Measurements from ENCODE around the gene PID1. TPM values are rescaled to one million over a fixed set of nuclear protein-coding genes. Genes with fewer than 3 reads are reported as not detected.
A peak's percentile ranks its signal among the peaks of the same experiment; 100 is the strongest.

PID1 gene
- total RNA-seq, 1 donor from 2014 or later: 8.0 TPM

DNA sequence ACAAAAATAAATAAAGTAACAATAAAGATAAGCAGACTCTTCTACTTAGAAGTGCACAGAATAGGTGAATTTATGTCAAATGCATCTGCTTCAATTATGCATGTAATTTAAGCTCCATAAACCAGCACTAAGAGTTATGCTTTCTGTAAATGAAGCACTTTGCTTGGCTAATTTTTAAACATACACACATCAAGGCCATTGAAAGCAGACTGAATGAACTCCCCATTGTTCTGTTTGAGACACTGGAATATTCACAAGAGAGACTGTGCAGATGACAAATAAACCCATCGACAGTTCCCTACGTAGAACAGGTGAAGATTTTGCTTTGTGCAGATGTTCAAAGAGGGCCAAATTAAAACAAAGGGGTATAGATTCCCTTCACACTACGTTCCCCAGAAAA is 133.4 kb downstream of the PID1 start:
- DNase-seq: no peak
- intact Hi-C loops (cut with micrococcal nuclease): loop anchor here (10.0 kb wide), 1 partner anchor 447 kb away; no protein-coding TSS in a partner anchor
- ATAC-seq: no peak

DNA sequence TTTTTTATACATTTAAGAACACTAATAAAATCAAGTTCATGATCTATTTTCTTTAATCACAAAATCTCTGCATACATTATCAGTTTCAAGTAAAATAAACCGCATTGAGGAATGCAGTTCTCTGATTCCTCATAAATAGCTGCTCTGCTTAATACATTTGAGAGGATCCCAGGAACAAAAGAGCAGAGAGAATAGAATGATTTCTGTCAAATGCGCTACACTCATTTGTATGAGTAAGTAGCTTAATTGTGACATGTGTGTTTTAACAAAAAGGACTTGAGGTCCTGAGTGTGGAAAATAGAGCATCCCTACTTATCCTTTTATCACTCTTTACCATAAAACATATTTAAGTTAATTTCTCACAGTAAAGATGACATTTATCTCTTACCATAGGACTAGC is 134.0 kb downstream of the PID1 start:
- ATAC-seq: no peak
- intact Hi-C loops (cut with micrococcal nuclease): loop anchor here (10.0 kb wide), 1 partner anchor 448 kb away; no protein-coding TSS in a partner anchor
- no peak for DNase-seq

DNA sequence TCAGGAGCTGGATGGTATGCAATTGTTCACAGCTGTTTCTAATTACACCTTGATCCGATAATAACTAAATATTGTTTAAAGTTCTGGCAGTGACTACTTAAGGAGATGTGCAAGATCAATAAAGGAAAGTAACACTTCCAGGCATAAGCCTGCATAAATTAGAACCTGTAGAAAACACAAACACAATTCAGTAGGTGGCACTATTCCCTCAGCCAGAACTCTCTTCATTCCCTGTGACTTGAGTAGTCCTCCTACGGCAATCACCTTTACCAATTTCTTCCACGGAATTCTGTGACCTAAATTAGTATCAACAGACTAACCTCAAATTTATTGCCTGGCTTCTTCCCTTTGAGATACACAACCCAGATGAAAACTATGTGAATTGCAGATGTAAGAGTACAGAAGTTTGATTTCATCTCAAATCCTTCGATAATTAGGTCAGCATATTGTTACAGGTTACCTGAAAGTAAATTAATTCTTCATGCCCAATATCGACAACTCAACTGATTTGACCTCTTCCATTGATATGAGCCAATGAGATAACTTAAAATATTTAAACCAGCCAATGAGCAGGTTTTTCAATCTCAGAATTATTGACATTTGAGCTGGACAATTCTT is 137.8 kb downstream of the PID1 start:
- DNase-seq (no peak), ATAC-seq (peak; percentile 59)
- intact Hi-C loops (cut with micrococcal nuclease): loop anchor here (5.0 to 10.0 kb wide), 2 partner anchors 139 to 452 kb away; partner anchors contain the start of gene PID1

DNA sequence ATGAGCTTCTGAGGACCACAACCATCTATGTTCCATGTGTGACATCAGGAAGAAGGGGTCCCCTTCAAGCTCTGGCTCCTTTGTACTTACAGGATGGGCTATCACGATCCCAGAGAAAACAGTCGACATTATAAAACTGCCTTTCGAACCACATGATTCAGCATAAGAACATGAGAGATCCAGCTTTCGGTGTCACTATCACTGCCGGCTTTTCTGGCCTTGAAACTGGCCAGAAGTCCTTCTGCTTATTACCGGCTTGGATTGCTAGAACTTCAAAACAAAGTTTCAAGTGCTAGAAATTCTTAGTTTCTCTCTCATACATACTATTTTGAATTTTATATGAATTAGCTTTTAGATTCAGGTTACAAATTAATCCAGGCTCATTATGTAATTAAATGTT is 138.9 kb downstream of the PID1 start:
- intact Hi-C loops (cut with micrococcal nuclease): loop anchor here (5.0 to 10.0 kb wide), 2 partner anchors 140 to 453 kb away; partner anchors contain the start of gene PID1
- no peak for ATAC-seq
- no peak for DNase-seq

DNA sequence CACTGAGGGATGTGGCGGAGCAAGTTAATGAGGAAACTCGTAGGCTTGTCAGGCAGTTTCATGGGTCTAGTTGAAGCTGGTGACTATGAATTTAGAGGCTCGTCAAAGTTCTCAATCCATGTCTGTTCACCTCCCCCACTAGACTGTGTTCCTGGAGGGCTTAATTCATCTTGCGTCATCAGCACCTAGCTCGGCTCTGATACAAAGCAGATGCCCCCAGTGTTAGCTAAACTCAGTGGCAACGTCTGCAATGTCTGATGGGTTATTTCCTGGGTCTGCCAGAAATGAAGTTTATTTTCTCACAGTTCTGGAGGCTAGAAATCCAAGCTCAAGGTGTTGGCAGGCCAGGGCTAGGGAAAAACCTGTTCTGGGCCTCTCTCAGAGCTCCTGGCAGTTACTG is 140.6 kb downstream of the PID1 start:
- peak; percentile 78 for ATAC-seq
- intact Hi-C loops (cut with micrococcal nuclease): loop anchor here (5.0 to 10.0 kb wide), 2 partner anchors 142 to 454 kb away; partner anchors contain the start of gene PID1
- no peak for DNase-seq

- ATAC-seq: peak; percentile 54
- intact Hi-C loops (cut with micrococcal nuclease): loop anchor here (5.0 to 10.0 kb wide), 2 partner anchors 142 to 455 kb away; partner anchors contain the start of gene PID1
- DNase-seq: peak; percentile 31
These were observed 141.2 kb downstream of the PID1 start for GRCh38 chr2:229129738-229130371.

DNA sequence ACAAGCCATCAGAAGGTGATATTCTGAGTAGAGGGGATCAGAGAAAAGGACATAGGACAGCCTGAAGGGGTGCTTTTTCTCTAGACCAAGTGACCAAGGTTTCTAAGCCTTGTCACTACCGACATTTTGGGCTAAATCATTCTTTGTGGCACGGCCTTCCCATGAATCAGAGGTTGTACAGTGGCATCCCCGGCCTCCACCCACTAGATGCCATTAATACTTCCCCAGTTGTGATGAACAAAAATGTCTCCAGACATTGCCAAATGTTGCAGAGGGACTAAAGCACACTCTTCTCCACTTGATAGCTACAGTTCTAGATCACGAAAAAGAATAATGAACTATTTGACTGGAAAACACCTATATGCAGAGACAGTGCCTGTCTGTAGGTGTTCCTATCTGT is 143.6 kb downstream of the PID1 start:
- no peak for DNase-seq
- intact Hi-C loops (cut with micrococcal nuclease): no loop called here
- ATAC-seq: no peak

GRCh38 chr2:229126066-229126465 is 145.0 kb downstream of the PID1 start:
- intact Hi-C loops (cut with micrococcal nuclease): no loop called here
- no peak for DNase-seq

GRCh38 chr2:229124136-229124535 is 147.0 kb downstream of the PID1 start:
- intact Hi-C loops (cut with micrococcal nuclease): no loop called here
- DNase-seq: no peak
- no peak for ATAC-seq

More at GRCh38 chr2:229126066-229126465, 145.0 kb downstream of the PID1 start:
- no peak for ATAC-seq

DNA sequence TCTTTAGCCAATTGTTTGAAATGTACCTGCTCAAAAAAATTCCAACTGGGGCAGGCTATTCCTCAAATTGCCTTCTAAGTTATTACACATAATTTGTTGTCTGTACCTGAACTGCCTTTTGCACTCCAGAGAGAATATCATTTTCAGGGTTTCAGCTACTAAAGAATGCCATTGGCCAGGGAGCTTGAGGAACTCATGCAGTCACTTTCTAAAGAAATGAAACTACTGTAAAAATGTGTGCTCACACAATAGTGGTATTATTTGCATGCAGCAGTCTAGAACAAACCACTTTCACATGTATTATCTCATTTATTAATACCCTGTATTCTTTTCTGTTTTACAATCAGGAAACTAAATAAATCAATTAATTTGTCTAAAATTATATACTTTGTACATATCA is 152.2 kb downstream of the PID1 start:
- no peak for DNase-seq
- intact Hi-C loops (cut with micrococcal nuclease): no loop called here
- no peak for ATAC-seq

- no peak for DNase-seq
These were observed 152.8 kb downstream of the PID1 start for GRCh38 chr2:229118336-229118735.

GRCh38 chr2:229111744-229112143 is 159.3 kb downstream of the PID1 start:
- DNase-seq (no peak), ATAC-seq (no peak)
- intact Hi-C loops (cut with micrococcal nuclease): no loop called here

More at GRCh38 chr2:229118336-229118735, 152.8 kb downstream of the PID1 start:
- intact Hi-C loops (cut with micrococcal nuclease): no loop called here
- no peak for ATAC-seq

DNA sequence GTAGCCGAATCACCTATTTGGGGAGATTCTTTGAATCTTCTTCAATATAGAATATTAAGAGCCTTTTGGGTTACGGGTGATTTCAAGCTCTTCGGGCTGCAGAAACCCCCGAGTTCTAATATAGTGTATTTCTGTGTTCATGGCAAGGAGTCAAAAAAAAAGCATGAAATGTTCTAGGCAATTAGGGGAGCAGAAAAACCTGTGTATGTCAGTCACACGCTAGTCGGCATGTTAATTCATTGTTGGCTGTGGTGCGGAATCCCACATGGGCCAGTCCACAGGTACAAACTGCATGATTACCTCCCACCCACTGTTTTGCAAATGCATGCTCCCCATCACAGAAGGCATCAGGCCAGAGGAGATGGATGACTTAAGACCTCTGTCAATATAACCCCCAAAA is 161.9 kb downstream of the PID1 start:
- intact Hi-C loops (cut with micrococcal nuclease): no loop called here
- ATAC-seq (no peak), DNase-seq (no peak)

DNA sequence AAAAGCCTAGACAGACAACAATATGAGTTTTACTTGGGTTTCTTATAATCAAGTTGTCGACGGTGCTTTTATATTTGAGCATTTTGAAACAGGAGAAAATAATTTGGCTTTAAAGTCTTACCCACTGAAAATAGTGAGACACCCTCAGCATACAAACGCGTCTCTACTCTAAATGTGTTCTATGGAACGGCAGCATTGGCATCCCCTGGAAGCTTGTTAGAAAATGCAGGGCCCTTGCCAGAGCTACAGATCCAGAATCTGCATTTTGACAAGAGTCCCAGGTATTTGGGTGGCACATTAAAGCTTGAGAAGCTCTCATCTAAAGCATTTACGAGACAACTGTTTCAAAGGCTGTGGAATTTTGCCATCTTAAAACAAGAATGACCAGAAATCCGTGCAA is 163.5 kb downstream of the PID1 start:
- DNase-seq (no peak), ATAC-seq (no peak)
- intact Hi-C loops (cut with micrococcal nuclease): no loop called here

GRCh38 chr2:229104974-229105387 is 166.1 kb downstream of the PID1 start:
- intact Hi-C loops (cut with micrococcal nuclease): no loop called here
- ATAC-seq: no peak
- DNase-seq: no peak

DNA sequence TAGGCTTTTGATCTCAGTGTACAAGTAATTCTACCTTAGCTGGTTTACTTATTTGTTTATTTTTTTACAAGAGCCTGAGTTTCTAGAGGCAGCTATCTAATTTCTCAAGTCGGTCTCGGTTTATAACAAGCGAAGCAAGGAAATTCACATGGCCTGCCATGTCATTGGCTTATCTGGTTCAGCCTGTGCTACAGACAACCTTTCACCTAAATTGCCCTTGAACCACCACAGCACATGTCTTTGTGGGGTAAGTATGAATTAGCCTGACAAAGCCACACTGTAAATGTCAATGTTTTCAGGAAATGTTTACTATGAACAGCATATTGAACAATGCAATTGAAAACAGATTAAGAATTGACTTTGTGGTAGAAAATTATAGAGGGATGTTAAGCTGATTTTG is 167.1 kb downstream of the PID1 start:
- intact Hi-C loops (cut with micrococcal nuclease): no loop called here
- DNase-seq: no peak
- peak; percentile 83 for ATAC-seq

DNA sequence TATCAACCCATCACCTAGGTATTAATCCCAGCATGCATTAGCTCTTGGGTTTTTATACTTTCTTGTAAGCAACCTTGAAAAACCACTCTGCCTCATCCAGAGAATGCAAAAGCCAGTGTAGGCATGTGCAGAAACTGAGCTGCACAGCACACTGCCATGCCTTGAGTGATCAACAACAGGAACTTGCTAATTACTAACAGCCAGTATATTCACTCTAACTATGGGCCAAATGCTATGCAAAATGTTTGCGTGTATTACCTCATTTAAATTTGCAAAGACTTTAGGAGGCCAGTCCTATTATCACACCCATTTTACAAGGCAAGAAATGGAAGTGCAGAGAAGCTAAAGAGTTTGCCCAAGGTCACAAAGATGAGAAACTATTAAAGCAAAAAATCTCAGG is 169.8 kb downstream of the PID1 start:
- no peak for ATAC-seq
- no peak for DNase-seq
- intact Hi-C loops (cut with micrococcal nuclease): no loop called here

- intact Hi-C loops (cut with micrococcal nuclease): no loop called here
- no peak for ATAC-seq
These were observed 171.9 kb downstream of the PID1 start for GRCh38 chr2:229099231-229099630.

GRCh38 chr2:229098801-229099200 is 172.3 kb downstream of the PID1 start:
- intact Hi-C loops (cut with micrococcal nuclease): no loop called here
- ATAC-seq (peak; percentile 60), DNase-seq (peak; percentile 37)

More at GRCh38 chr2:229099231-229099630, 171.9 kb downstream of the PID1 start:
- DNase-seq: no peak

DNA sequence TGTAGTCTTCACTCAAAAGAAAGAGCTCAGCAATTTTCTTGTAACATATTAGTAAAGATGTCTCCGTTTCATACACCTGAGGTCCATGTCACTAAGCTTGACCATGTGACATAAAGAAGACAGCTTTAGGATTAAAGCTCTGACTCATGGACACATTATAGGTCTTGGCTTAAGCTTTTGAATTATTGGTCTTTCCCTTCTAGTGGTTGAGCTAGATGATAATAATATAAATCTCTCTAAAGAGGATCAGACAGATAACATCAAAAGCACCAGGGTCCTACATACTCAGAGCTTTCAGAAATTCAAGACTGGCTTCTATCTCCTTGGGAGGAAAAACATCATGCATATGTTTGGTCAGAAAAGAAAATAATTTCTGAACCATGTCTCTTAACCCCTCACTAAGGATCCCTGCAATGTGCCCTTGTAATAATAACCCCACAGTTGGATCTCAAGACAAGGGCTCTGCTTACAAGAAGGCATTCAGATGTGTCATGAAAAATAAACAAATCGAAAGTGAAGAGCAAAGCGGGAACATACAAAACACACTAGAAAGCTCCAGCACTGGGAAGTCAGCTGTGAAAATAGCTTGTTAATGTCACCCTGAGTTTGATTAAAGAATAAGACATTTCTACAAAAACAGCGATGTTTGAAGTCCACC is 174.5 kb downstream of the PID1 start:
- intact Hi-C loops (cut with micrococcal nuclease): no loop called here
- ATAC-seq (no peak), DNase-seq (no peak)

Data from left ventricle myocardium superior (tissue), 1 donor.